Testis (tissue), 5 donors: ENCODE data around the gene HDAC2. TPM values are rescaled to one million over a fixed set of nuclear protein-coding genes. Genes with fewer than 3 reads are reported as not detected.
"Not testable (repeated sequence)": the region's sequence is repeated elsewhere in the genome, so short reads cannot be mapped to it uniquely, and the experiment has no call there.

Source experiments
- DNase-seq: peaks from one replicate; pipeline ENCODE4 v3.0.0-alpha.2; 2019
- H3K27ac ChIP-seq, 2 donors: fragments of 200-600 bp; sonication (generic); one replicate each; pipeline ENCODE4 v1.5.1; 2019
- H3K27me3 ChIP-seq: fragments of 200-600 bp; sonication (generic); one replicate; pipeline ENCODE4 v1.5.1; 2019
- H3K36me3 ChIP-seq: fragments of 200-600 bp; sonication (generic); one replicate; pipeline ENCODE4 v1.5.1; 2017; ENCODE audit warnings: low read depth; ENCODE audit errors: missing control alignments
- H3K4me1 ChIP-seq: fragments of 200-600 bp; sonication (generic); one replicate; pipeline ENCODE4 v1.5.1; 2019
- H3K4me3 ChIP-seq, 2 donors: fragments of 200-600 bp; sonication (generic); one replicate each; pipeline ENCODE4 v1.5.1; 2017 to 2019
- H3K9me3 ChIP-seq: fragments of 200-600 bp; sonication (generic); one replicate; pipeline ENCODE4 v1.5.1; 2017
- CTCF ChIP-seq, 3 experiments: fragments of 450-650 bp in 2 of 3; fragments of 200-600 bp in 1 of 3; sonication (generic) in 1 of 3; IDR thresholded peaks; one replicate each; pipeline ENCODE4 v1.5.1; 2016 to 2019; ENCODE audit warnings: antibody characterized with exemption in 3 of 3, mild to moderate bottlenecking in 2 of 3, moderate library complexity in 1 of 3
- POLR2A ChIP-seq: fragments of 450-650 bp; IDR thresholded peaks from one replicate; pipeline ENCODE4 v1.6.1; 2017; ENCODE audit warnings: antibody characterized with exemption, mild to moderate bottlenecking, moderate library complexity
- WGBS, 2 donors: methylation state at CpG; one replicate each; pipeline ENCODE4 v1.1.5; 2018; 5-methylcytosine and 5-hydroxymethylcytosine counted together
- intact Hi-C: fragments of 100-400 bp; cut with DNase I; formaldehyde crosslinking; loops from one replicate; pipeline ENCODE4 v1.15.1; 2023; ENCODE audit warnings: low total_unique reads
- long read RNA-seq, 2 donors: transcript quantifications; one replicate each; lab custom pipeline, GENCODE V29; 2026
- polyA plus RNA-seq: library from polyadenylated mRNA; stranded (reverse); fragments of 350-450 nt; fragmentation: Illumina TruSeq; extraction: RNeasy Lipid Tissue Mini Kit (QIAGEN cat#74804); gene quantifications from one replicate; pipeline ENCODE4 v1.2.3, GENCODE V29; 2014; ENCODE audit warnings: low read depth, low replicate concordance; ENCODE audit not compliant: insufficient read depth
- total RNA-seq, 2 donors: library from RNA; depleted of rRNA; stranded (reverse); fragments of >200 nt; gene quantifications; one replicate each; pipeline ENCODE4 v1.2.3, GENCODE V29; 2016

The HDAC2 gene
- 100 to 1,000 TPM in 1 of 2 donors, 10 to 100 TPM in 1; 99.3 to 146 TPM for total RNA-seq
- 119 TPM for polyA plus RNA-seq
- long read RNA-seq, donor 1, full-length matches to known transcripts: 54 of 181 reads
- long read RNA-seq, donor 1, partial matches to known transcripts: 127 of 181 reads
- long read RNA-seq, donor 1, other reads (novel, unspliced or antisense): 0 of 181 reads
- long read RNA-seq, donor 2, full-length matches to known transcripts: 40 of 141 reads
- long read RNA-seq, donor 2, partial matches to known transcripts: 101 of 141 reads
- long read RNA-seq, donor 2, other reads (novel, unspliced or antisense): 0 of 141 reads

- Histone ChIP-seq H3K9me3 (no peaks in the 10 kb centered on the region), H3K4me3 (peak within 1 kb of the TSS; percentile 97 to 99), H3K27me3 (no peaks in the 10 kb centered on the region), H3K36me3 (no peaks in the 10 kb centered on the region), H3K27ac (peak within 1 kb of the TSS; percentile 96), H3K4me1 (peaks cover 16% of the 10 kb centered on the region)
- WGBS, 2 donors: 0% methylated on average over 23 to 82 of the region's 82 CpGs
- DNase-seq: peak; percentile 86
- TF ChIP-seq CTCF (IDR thresholded peaks at IDR 0.05): peak in 2 of 3 experiments; percentile 9 to 22
- TF ChIP-seq POLR2A: no peak
- intact Hi-C loops: no loop called here
Observed at GRCh38 chr6:113970805-113971676, at the start of gene HDAC2. Gene HDAC2, minus strand, starts transcription at chr6:113971148. Its CDS starts 240 bp downstream, at chr6:113970908.

GRCh38 chr6:114020196-114020595 lies 49.2 kb upstream of the HDAC2 start:
- TF ChIP-seq POLR2A: no peak
- TF ChIP-seq CTCF (IDR thresholded peaks at IDR 0.05): no peak
- Histone ChIP-seq H3K27ac (no peak overlapping the region), H3K9me3 (no peaks in the 10 kb centered on the region), H3K4me1 (no peaks in the 10 kb centered on the region), H3K27me3 (no peaks in the 10 kb centered on the region), H3K4me3 (no peak overlapping the region), H3K36me3 (no peaks in the 10 kb centered on the region)
- WGBS, 2 donors: 84 to 93% methylated on average over 8 to 15 of the region's 15 CpGs
- no peak for DNase-seq
- intact Hi-C loops: no loop called here

- intact Hi-C loops, H3K4me3 ChIP-seq, DNase-seq, H3K27ac ChIP-seq, H3K4me1 ChIP-seq, H3K27me3 ChIP-seq, H3K36me3 ChIP-seq, H3K9me3 ChIP-seq: not testable (repeated sequence)
- 85 to 96% methylated on average over 6 of the region's 6 CpGs for WGBS, 2 donors
Observed at GRCh38 chr6:114017146-114017545, 46.2 kb upstream of the HDAC2 start.

GRCh38 chr6:114014106-114014505 lies 43.2 kb upstream of the HDAC2 start:
- H3K27me3 ChIP-seq, H3K36me3 ChIP-seq, H3K4me1 ChIP-seq, H3K9me3 ChIP-seq, H3K27ac ChIP-seq, H3K4me3 ChIP-seq, intact Hi-C loops: not testable (repeated sequence)
- peak; percentile 20 for DNase-seq
- 46 to 76% methylated on average over 2 of the region's 2 CpGs for WGBS, 2 donors

GRCh38 chr6:114011486-114011885 lies 40.5 kb upstream of the HDAC2 start:
- H3K36me3 ChIP-seq, H3K9me3 ChIP-seq, DNase-seq, H3K4me3 ChIP-seq, H3K27me3 ChIP-seq, H3K27ac ChIP-seq, intact Hi-C loops, H3K4me1 ChIP-seq: not testable (repeated sequence)
- 60 to 78% methylated on average over 7 of the region's 7 CpGs for WGBS, 2 donors

GRCh38 chr6:114010540-114010939 lies 39.6 kb upstream of the HDAC2 start:
- H3K36me3 ChIP-seq: no peaks in the 10 kb centered on the region
- DNase-seq: no peak
- no peak overlapping the region for H3K27ac ChIP-seq
- no peak overlapping the region for H3K4me3 ChIP-seq
- intact Hi-C loops: no loop called here
- H3K27me3 ChIP-seq: no peaks in the 10 kb centered on the region
- H3K9me3 ChIP-seq: no peaks in the 10 kb centered on the region
- H3K4me1 ChIP-seq: no peaks in the 10 kb centered on the region
- TF ChIP-seq CTCF (IDR thresholded peaks at IDR 0.05): no peak
- no peak for TF ChIP-seq POLR2A
- 90 to 92% methylated on average over 2 of the region's 2 CpGs for WGBS, 2 donors
